ENCODE measurements around the gene HCK.

DNA sequence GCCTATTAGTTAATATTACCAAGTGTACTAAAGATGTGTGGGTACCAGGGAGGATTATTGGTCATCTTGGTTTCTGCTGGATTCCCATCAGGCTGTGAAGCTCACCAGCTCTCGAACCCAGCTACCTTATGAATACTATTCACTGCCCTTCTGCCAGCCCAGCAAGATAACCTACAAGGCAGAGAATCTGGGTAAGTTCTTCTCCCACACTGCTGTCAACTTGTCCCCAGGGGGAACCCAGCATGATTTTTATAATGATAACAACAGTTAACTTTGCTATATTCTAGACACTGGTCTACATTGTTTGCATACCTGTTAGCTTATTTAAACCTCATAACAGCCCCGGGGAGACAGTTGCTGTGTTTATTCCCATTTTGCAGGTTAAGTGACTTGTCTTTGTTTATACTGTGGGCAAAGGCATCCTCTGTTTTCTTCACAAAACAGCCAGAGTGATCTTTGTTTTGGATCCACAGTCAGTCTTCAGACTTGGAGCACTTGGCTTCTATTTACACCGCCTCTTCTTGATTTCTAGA, 84.0 kb downstream of the HCK start:
- TF ChIP-seq CTCF (IDR thresholded peaks at IDR 0.05; ENCODE audit: insufficient read depth, low read depth, low read length): no peak
- no peak for TF ChIP-seq EZH2 (IDR thresholded peaks at IDR 0.05; ENCODE audit: insufficient read depth, low read length)
